Ammon's horn (tissue), 1 donor: ENCODE data around the gene LYZ.

ENCODE experiments used
- DNase-seq: peaks from one replicate; pipeline ENCODE4 v3.0.0-alpha.2; 2016; ENCODE audit warnings: low spot score

Gene LYZ

GRCh38 chr12:69338936-69339335, 9.2 kb upstream of the LYZ start:
- DNase-seq: no peak

DNA sequence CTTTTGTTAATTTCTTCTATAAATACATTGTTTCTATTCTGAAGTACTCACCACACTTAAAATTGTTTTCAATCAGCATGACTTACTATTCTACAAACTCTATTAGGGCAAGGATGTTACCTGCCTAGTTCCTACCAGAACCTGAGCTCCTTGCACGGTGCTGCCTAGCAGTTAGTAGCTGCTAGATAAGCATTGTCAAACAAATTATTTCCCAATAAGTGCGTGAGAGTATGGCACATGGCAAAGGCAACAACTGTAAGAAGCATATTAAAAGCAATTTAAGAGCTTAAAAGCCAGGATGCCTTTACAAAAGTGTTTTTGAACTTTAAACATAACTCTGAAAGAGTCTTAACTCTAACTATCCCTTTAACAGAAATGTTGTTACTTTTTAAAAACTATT, 8.2 kb upstream of the LYZ start:
- no peak for DNase-seq

- DNase-seq: no peak
Observed at GRCh38 chr12:69341328-69341727, 6.9 kb upstream of the LYZ start.

- DNase-seq: no peak
Observed at GRCh38 chr12:69342421-69342820, 5.8 kb upstream of the LYZ start.

- DNase-seq: no peak
Observed at GRCh38 chr12:69343357-69343756, 4.8 kb upstream of the LYZ start.

DNA sequence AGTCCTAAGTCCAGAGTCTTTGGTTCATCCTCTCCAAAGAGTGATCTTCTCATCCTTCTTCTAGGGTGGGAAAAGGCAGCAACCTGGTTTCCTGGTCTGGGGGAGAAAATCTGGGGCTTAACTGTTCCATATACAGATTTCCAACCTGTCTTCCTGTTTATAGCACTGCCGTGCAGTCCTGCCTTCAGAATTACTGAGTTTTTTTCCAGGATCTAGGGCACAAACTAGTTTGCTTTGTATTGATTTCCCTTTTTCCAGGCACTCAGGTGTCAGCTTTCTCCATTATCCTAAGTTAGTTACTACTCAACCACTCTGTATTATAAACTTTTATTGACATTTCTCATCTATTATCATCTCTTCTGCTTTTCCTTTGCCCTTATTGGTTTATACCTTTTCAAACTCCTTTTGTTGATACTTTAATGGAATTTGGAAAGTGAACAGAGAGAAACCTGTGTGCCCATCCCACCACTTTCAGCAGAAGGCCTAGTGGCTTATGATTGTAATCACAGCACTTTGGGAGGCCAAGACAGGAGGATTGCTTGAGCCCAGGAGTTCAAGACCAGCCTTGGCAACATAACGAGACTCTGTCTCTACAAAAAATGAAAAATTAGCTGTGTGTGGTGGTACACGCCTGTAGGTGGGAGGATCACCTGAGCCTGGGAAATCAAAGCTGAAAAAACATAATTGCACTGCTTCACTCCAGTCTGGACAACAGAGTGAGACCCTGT, 4.1 kb upstream of the LYZ start:
- no peak for DNase-seq

DNA sequence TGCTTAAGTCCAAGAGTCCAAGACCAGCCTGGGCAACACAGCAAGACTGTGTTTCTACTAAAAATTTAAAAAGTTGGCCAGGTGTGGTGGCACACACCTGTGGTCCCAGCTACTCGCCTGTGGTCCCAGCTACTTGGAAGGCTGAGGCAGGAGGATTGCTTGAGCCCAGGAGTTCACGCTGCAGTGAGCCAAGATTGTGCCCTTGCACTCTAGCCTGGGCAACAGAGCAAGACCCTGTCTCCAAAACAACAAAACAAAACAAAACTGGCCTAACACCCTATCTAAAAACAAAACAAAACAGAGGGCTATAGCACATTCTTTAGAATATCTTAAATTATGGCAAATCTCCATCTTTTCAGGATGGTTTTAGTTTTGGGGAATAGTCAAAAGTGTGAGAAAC, 3.1 kb upstream of the LYZ start:
- DNase-seq: no peak

DNA sequence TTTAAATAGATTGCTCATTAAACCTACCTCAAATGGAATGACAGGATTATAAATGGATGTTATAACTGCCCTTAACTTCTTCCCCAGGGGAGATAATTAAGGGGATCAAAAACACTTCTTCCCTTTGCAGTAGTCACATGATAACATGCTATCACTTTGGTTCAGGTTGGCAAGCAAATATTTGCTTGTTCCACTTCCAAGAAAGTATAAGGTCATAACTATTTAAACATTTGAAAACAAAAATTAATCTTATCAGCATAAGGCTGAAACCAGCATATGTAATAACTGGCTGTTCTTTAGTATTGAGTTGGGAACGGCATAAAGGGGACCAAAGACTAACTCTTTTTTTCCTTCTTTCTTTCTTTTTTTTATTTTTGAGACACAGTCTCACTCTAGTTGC, 2.4 kb upstream of the LYZ start:
- no peak for DNase-seq

DNA sequence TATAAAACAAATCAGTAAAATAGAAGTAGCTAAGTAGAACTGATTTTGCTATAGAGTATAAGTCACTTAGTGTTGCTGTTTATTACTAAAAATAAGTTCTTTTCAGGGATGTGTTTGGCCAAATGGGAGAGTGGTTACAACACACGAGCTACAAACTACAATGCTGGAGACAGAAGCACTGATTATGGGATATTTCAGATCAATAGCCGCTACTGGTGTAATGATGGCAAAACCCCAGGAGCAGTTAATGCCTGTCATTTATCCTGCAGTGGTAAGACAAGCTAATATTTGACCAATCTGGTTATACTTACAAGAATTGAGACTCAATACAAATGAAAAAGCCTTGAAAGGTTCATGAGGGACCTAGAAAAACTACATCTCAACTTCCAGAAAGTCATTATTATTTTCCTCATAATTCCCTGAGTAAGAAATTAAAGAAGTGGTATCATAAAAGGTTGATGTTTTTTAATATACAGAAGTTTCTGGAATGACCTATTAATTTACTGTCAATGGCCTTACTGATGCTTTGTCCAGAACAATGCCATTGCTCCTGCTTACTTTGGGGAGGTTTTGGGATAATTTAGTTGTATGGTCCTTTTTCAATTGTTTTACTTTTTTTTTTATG, 1.9 kb downstream of the LYZ start:
- no peak for DNase-seq

DNA sequence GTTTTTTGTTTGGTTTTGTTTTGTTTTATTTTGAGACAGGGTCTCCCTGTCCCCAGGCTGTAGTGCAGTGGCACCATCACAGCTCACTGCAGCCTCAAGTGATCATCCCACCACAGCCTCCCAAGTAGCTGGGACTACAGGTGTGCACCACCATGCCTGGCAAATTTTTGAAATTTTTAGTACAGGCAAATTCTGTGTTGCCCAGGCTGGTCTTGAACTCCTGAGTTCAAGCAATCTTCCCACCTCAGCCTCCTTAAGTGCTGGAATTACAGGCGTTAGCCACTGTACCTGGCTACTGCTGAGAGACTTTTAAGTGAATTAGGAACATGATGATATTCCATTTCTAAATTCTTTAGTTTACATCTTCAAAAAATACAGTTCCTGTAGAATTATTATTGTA, 2.6 kb downstream of the LYZ start:
- no peak for DNase-seq

GRCh38 chr12:69351462-69352236, 3.5 kb downstream of the LYZ start:
- DNase-seq: no peak

DNA sequence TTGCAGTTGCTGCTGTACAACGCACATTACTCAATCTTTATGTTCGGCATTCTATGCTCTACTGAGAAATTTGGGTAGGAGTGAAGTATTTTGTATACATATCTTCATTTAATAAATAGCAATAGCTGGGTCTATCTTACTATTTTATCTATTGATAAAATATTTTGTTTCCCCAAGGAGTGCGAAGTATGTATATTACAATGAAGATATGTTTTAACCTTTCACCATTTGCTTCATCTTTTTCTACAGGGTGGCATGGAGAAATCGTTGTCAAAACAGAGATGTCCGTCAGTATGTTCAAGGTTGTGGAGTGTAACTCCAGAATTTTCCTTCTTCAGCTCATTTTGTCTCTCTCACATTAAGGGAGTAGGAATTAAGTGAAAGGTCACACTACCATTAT, 4.7 kb downstream of the LYZ start:
- no peak for DNase-seq

DNA sequence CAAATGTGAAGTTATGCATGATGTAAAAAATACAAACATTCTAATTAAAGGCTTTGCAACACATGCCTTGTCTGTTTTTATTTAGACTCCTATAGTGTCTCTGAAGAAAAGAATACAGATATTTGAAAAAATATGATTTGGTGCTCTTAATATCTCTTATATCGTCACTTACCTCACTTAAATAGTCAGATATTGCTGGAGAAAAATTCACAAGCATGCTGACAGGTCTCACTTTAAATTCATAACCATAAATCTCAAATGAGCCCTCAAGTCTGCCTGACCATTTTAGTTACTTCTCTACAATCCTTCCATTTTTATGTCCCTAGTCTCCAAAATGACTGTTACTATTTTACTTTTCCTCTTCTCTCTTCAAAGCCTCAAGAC, 6.0 kb downstream of the LYZ start:
- DNase-seq: no peak

- DNase-seq: no peak
Observed at GRCh38 chr12:69354556-69355187, 6.5 kb downstream of the LYZ start.

GRCh38 chr12:69355363-69356028, 7.3 kb downstream of the LYZ start:
- DNase-seq: no peak

DNA sequence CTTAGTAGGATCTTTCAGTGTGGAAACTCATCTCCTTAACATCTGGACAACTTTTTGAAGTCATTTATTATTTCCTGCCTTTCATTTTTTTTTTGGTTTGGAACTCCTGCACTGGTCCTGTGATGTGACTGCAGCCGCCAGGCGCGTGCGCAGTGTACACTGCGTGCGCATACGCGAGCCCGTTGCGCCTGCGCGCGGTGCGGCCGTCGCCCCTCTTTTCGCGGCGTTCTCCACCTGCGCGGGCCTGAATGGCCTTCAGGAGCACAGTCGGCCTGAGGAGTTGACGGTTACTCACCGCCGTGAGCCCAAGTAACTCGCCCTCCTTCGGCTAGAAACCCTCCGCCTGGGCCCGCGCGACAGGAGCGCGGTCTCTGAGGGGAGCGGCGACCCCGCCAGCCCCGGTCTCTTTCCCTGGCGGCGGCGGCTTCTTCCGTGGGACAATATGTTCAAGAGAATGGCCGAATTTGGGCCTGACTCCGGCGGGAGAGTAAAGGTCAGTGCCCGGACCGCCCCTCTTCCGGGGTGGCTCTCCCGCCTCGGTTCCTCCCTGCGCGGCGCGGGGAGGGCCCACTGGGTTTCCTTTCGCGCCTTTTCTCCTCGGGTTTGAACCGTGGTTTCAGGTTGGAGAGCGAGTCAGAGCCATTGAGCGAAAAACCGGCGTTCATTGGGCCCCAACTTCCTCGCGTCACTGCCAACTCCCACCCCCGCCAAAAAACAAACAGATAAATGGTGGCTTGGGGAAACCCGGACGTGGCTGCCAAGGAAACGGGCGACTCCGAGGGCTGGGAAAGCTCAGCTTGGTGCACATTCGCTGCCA, 11.6 kb downstream of the LYZ start, which contains the start of gene YEATS4:
Gene YEATS4 (plus strand): TSS at position 213 of the 817 bp plus-strand sequence. CDS start 230 bp downstream, at position 443.
- peak; percentile 89 for DNase-seq

- no peak for DNase-seq
Observed at GRCh38 chr12:69360348-69360672, 12.1 kb downstream of the LYZ start.

GRCh38 chr12:69366796-69367195, 18.6 kb downstream of the LYZ start:
- no peak for DNase-seq

GRCh38 chr12:69368171-69368570, 20.0 kb downstream of the LYZ start:
- no peak for DNase-seq

GRCh38 chr12:69383074-69383473, 34.9 kb downstream of the LYZ start:
- DNase-seq: no peak

DNA sequence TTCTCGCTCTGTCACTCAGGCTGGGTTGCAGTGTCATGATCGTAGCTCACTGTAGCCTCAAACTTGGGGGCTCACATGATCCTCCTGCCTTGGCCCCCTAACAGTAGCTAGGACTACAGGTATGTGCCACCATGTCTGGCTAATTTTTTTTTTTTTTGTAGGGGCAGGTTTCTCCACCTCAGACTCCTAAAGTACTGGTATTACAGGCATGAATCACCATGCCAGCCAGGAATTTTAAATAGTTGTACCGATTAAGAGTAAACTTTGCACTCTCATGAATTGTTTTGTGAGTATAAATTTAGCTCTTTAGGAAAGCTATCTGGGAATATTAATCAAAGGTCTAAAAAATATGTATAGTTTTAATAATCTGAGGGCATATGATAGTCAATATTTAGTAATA, 36.9 kb downstream of the LYZ start:
- DNase-seq: no peak
